GM23338 (cell line): ENCODE measurements around the gene CTU2. TPM values are rescaled to one million over a fixed set of nuclear protein-coding genes. Genes with fewer than 3 reads are reported as not detected.
A peak's percentile ranks its signal among the peaks of the same experiment; 100 is the strongest.

Experiments
- ATAC-seq: fragments of 200-7000 bp; cut with Tn5 transposase; 3 replicates; pipeline ENCODE4 v1.9.1; 2020
- DNase-seq: peaks from one replicate; pipeline ENCODE4 v3.0.0-alpha.2; 2015; ENCODE audit warnings: low spot score
- H2AFZ ChIP-seq: fragments of 200-600 bp; sonication (generic); 2 replicates; pipeline ENCODE4 v1.8.0; 2016; ENCODE audit warnings: antibody characterized with exemption, mild to moderate bottlenecking, moderate library complexity
- H3F3A ChIP-seq: fragments of 200-600 bp; sonication (generic); replicated peaks from 2 replicates; pipeline ENCODE4 v1.8.0; 2017; ENCODE audit warnings: antibody characterized with exemption, mixed run types, low read depth
- H3K27ac ChIP-seq: fragments of 200-600 bp; sonication (generic); 2 replicates; pipeline ENCODE4 v1.6.1; 2016; ENCODE audit warnings: low read depth
- H3K27me3 ChIP-seq: fragments of 200-600 bp; sonication (generic); 2 replicates; pipeline ENCODE4 v1.8.0; 2016; ENCODE audit warnings: mild to moderate bottlenecking, mixed run types, moderate library complexity; ENCODE audit not compliant: insufficient read depth
- H3K36me3 ChIP-seq: fragments of 200-600 bp; sonication (generic); 2 replicates; pipeline ENCODE4 v1.8.0; 2016; ENCODE audit warnings: mild to moderate bottlenecking; ENCODE audit not compliant: insufficient read depth
- H3K4me1 ChIP-seq: fragments of 200-600 bp; sonication (generic); 2 replicates; pipeline ENCODE4 v1.8.0; 2016; ENCODE audit warnings: mild to moderate bottlenecking, moderate library complexity; ENCODE audit not compliant: insufficient read depth
- H3K4me2 ChIP-seq: fragments of 200-600 bp; sonication (generic); 2 replicates; pipeline ENCODE4 v1.7.1; 2017; ENCODE audit warnings: mixed run types
- H3K4me3 ChIP-seq: fragments of 200-600 bp; sonication (generic); 2 replicates; pipeline ENCODE4 v1.6.1; 2016; ENCODE audit warnings: mixed run types
- H3K79me2 ChIP-seq: fragments of 200-600 bp; sonication (generic); replicated peaks from 2 replicates; pipeline ENCODE4 v1.8.0; 2017; ENCODE audit warnings: mild to moderate bottlenecking; ENCODE audit not compliant: insufficient read depth
- H3K9me2 ChIP-seq: fragments of 200-600 bp; sonication (generic); 2 replicates; pipeline ENCODE4 v1.8.0; 2017; ENCODE audit not compliant: insufficient read depth
- H4K20me1 ChIP-seq: fragments of 200-600 bp; sonication (generic); replicated peaks from 2 replicates; pipeline ENCODE4 v1.8.0; 2017; ENCODE audit warnings: mild to moderate bottlenecking; ENCODE audit not compliant: insufficient read depth
- H3K27ac Mint-ChIP-seq: 2 replicates; pipeline ENCODE4 v1.8.0; 2020; ENCODE audit warnings: inconsistent platforms, mild to moderate bottlenecking, moderate library complexity, mixed read lengths
- H3K27me3 Mint-ChIP-seq: 3 replicates; pipeline ENCODE4 v1.8.0; 2022; ENCODE audit warnings: low read depth, mild to moderate bottlenecking, moderate library complexity, mixed read lengths, inconsistent platforms; ENCODE audit not compliant: insufficient read depth, poor library complexity
- H3K36me3 Mint-ChIP-seq: 3 replicates; pipeline ENCODE4 v1.8.0; 2021; ENCODE audit warnings: low read depth, mild to moderate bottlenecking, inconsistent platforms, moderate library complexity, mixed read lengths
- H3K4me1 Mint-ChIP-seq: 3 replicates; pipeline ENCODE4 v1.8.0; 2020; ENCODE audit warnings: mild to moderate bottlenecking, inconsistent platforms, mixed read lengths
- H3K4me3 Mint-ChIP-seq: 3 replicates; pipeline ENCODE4 v1.8.0; 2021; ENCODE audit warnings: moderate library complexity, mild to moderate bottlenecking, inconsistent platforms, mixed read lengths
- H3K9me3 Mint-ChIP-seq: 3 replicates; pipeline ENCODE4 v1.8.0; 2020; ENCODE audit warnings: moderate library complexity, mild to moderate bottlenecking, inconsistent platforms, mixed read lengths
- CREB1 ChIP-seq: fragments of 250-450 bp; sonication (Bioruptor Pico); IDR thresholded peaks from 2 replicates; pipeline ENCODE4 v1.5.0; 2020; ENCODE audit warnings: low read depth, mild to moderate bottlenecking, moderate library complexity
- CTCF ChIP-seq, 2 experiments: fragments of 200-600 bp in 1 of 2; sonication (generic) in 1 of 2; conservative IDR thresholded peaks; 2 replicates each; pipeline versions ENCODE4 v1.5.1 to v1.6.1; 2016 to 2017; ENCODE audit warnings: antibody characterized with exemption in 2 of 2, low read depth in 2 of 2, mild to moderate bottlenecking in 2 of 2, moderate library complexity in 1 of 2
- ETS1 ChIP-seq: IDR thresholded peaks from 2 replicates; pipeline ENCODE4 v1.6.1; 2016; ENCODE audit warnings: antibody characterized with exemption
- EZH2 ChIP-seq: fragments of 200-600 bp; sonication (generic); IDR thresholded peaks from one replicate; pipeline ENCODE4 v1.8.0; 2017; ENCODE audit warnings: antibody characterized with exemption, mild to moderate bottlenecking, low read depth; ENCODE audit not compliant: unreplicated experiment
- EZH2phosphoT487 ChIP-seq: fragments of 200-600 bp; sonication (generic); IDR thresholded peaks from one replicate; pipeline ENCODE4 v1.8.1; 2018; ENCODE audit warnings: antibody characterized with exemption; ENCODE audit not compliant: unreplicated experiment
- JUNB ChIP-seq: IDR thresholded peaks from one replicate; pipeline ENCODE4 v1.6.1; 2016; ENCODE audit warnings: antibody characterized with exemption; ENCODE audit not compliant: unreplicated experiment
- POLR2AphosphoS5 ChIP-seq: IDR thresholded peaks from 2 replicates; pipeline ENCODE4 v1.6.1; 2016; ENCODE audit warnings: antibody characterized with exemption, low read depth
- ZNF114 ChIP-seq: fragments of 250-450 bp; sonication (Bioruptor Pico); IDR thresholded peaks from 2 replicates; pipeline ENCODE4 v1.5.0; 2020; ENCODE audit warnings: mild to moderate bottlenecking, moderate library complexity
- ZNF331 ChIP-seq: fragments of 250-450 bp; sonication (Bioruptor Pico); IDR thresholded peaks from 2 replicates; pipeline ENCODE4 v1.5.0; 2020; ENCODE audit warnings: low read depth, mild to moderate bottlenecking, moderate library complexity
- ZNF462 ChIP-seq: fragments of 250-450 bp; sonication (Bioruptor Pico); IDR thresholded peaks from 2 replicates; pipeline ENCODE4 v1.5.0; 2020; ENCODE audit warnings: mild to moderate bottlenecking, moderate library complexity
- polyA plus RNA-seq: library from polyadenylated mRNA; unstranded; fragments of >200 nt; fragmentation: Nextera tagmentation; extraction: Ambion mirVana; gene quantifications from 2 replicates; pipeline ENCODE4 v1.2.1, GENCODE V29; 2016
- total RNA-seq: library from RNA; depleted of rRNA; stranded (reverse); fragments of >200 nt; shearing (Covaris generic); gene quantifications from 2 replicates; pipeline ENCODE4 v1.2.3, GENCODE V29; 2014

CTU2 gene
- total and polyA plus RNA-seq, 2 experiments from 2014 or later, result 22.3 to 25.7 TPM

GRCh38 chr16:88761830-88762229 lies 55.5 kb downstream of the CTU2 start:
- Histone ChIP-seq H3K4me2 (no peak overlapping the region), H3K36me3 (no peaks in the 10 kb centered on the region), H3K79me2 (peaks cover 24% of the 10 kb centered on the region), H3K4me3 (no peak overlapping the region), H3K27ac (no peak overlapping the region), H3K4me1 (peaks cover 9% of the 10 kb centered on the region), H4K20me1 (no peaks in the 10 kb centered on the region), H3F3A (peaks cover 11% of the 10 kb centered on the region; the same call in 1 of the 2 replicates), H3K9me2 (no peaks in the 10 kb centered on the region), H2AFZ (no peak overlapping the region), H3K27me3 (no peaks in the 10 kb centered on the region)
- no peak for TF ChIP-seq ETS1
- no peak for TF ChIP-seq ZNF114
- TF ChIP-seq POLR2AphosphoS5, result no peak
- TF ChIP-seq EZH2phosphoT487, result no peak
- no peak for TF ChIP-seq CTCF (conservative IDR thresholded peaks at IDR 0.05; ENCODE audit: low read depth in 2 of 2)
- Mint-ChIP-seq H3K27me3 (peaks cover 20% of the 10 kb centered on the region), H3K27ac (no peak overlapping the region), H3K4me3 (no peak overlapping the region), H3K36me3 (no peaks in the 10 kb centered on the region; the same call in 2 of the 3 replicates), H3K4me1 (peaks cover 49% of the 10 kb centered on the region), H3K9me3 (no peaks in the 10 kb centered on the region)
- ATAC-seq (no peak), DNase-seq (no peak)

GRCh38 chr16:88762258-88762870 lies 56.1 kb downstream of the CTU2 start:
- Histone ChIP-seq H3K79me2 (peaks cover 28% of the 10 kb centered on the region), H2AFZ (no peak overlapping the region), H3F3A (peaks cover 13% of the 10 kb centered on the region; the same call in 1 of the 2 replicates), H3K36me3 (no peaks in the 10 kb centered on the region), H3K27ac (peak overlapping the region; percentile 93), H3K4me3 (no peak overlapping the region), H4K20me1 (no peaks in the 10 kb centered on the region), H3K9me2 (no peaks in the 10 kb centered on the region), H3K27me3 (no peaks in the 10 kb centered on the region), H3K4me2 (no peak overlapping the region), H3K4me1 (peaks cover 9% of the 10 kb centered on the region)
- DNase-seq (no peak), ATAC-seq (no peak)
- Mint-ChIP-seq H3K4me1 (peaks cover 53% of the 10 kb centered on the region), H3K36me3 (no peaks in the 10 kb centered on the region; the same call in 2 of the 3 replicates), H3K27ac (no peak overlapping the region), H3K27me3 (peaks cover 22% of the 10 kb centered on the region), H3K4me3 (no peak overlapping the region), H3K9me3 (no peaks in the 10 kb centered on the region)
- TF ChIP-seq JUNB (no peak), CREB1 (CRISPR knock-in tag) (no peak), EZH2 (no peak), ZNF462 (CRISPR knock-in tag) (no peak), CTCF (conservative IDR thresholded peaks at IDR 0.05; ENCODE audit: low read depth in 2 of 2) (no peak), ZNF331 (CRISPR knock-in tag) (no peak)
